Endometrial microvascular endothelial cells (primary cell): Measurements from ENCODE around the gene PCCB. TPM values are rescaled to one million over a fixed set of nuclear protein-coding genes. Genes with fewer than 3 reads are reported as not detected.
"Not testable (repeated sequence)": the region's sequence is repeated elsewhere in the genome, so short reads cannot be mapped to it uniquely, and the experiment has no call there.

Experiments
- in situ Hi-C: cut with HindIII; loops from 2 replicates; pipeline ENCODE4 v1.10.0; 2017; ENCODE audit warnings: low sequenced_read_pairs, low pct_unique_long_range_greater_than_20kb; ENCODE audit errors: inconsistent ontology term
- total RNA-seq: library from RNA; depleted of rRNA; stranded (reverse); fragments of >200 nt; gene quantifications from one replicate; pipeline ENCODE4 v1.2.3, GENCODE V29; 2015; ENCODE audit errors: inconsistent ontology term

Gene PCCB
- 89.3 TPM for total RNA-seq

DNA sequence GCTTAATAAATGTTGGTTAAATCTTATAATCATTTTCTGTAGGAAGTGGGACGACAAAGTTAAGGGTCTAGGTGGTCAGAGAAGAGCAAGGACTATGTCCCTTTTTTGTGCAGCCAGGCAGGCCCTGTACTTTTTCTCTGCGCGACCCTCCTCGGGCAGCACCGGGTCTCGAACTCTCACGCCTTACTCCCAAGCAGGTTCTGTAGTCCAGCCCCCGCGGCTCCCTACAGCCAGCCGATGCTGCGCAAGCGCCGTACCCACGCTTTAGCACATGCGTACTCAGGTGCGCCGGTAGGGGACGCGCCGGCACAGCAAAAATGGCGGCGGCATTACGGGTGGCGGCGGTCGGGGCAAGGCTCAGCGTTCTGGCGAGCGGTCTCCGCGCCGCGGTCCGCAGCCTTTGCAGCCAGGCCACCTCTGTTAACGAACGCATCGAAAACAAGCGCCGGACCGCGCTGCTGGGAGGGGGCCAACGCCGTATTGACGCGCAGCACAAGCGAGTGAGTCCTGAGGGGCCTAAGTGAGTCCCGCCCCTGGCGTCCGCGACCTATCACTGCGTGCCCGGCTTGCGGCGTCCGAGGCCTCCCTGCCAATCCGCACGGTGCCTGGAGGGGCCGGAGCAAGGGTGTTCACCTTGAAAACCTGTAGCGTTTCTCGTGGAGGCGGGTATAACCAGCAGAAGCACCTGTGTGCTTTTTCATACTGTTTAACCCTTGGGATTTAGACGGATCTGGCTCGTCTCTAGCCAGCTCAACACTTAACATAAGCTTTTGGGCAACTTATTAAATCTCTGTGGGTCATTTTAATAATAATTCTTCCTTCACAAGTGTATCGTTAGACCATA is at the start of gene PCCB:
Gene PCCB (plus strand): TSS at position 282 of the 844 bp plus-strand sequence. CDS start 36 bp downstream, at position 318.
- in situ Hi-C loops, result no loop called here

DNA sequence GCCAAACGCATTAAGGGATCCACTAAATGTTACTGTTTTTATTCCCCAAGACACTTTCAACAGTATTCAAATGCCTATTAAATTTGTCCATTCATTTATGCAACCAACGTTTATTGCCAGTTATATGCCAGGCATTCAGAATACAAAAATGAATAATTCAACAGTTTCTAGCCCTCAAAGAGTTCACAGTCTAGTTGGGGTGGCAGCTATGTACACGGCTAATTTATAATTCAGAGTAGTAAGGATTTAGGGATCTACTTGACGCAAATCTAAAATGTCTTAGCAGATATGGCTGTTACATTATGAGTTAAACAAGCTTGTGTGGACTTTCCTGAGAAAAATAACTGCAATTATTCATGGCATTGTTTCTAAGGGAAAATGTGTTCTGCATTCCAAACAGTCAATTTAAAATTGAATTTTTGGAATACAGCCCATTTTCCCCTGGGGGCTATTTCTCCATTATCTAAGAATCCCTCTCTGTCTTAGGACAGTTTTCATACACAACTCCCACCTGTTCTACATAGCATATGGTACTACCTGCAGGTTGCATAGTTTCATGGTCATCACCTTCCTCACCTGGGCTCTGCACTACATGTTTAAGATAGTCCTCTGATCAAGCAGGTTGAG is 42.5 kb upstream of the PCCB start:
- in situ Hi-C loops, result no loop called here

- in situ Hi-C loops, result no loop called here
These were observed 40.2 kb upstream of the PCCB start for GRCh38 chr3:136209921-136210320.

DNA sequence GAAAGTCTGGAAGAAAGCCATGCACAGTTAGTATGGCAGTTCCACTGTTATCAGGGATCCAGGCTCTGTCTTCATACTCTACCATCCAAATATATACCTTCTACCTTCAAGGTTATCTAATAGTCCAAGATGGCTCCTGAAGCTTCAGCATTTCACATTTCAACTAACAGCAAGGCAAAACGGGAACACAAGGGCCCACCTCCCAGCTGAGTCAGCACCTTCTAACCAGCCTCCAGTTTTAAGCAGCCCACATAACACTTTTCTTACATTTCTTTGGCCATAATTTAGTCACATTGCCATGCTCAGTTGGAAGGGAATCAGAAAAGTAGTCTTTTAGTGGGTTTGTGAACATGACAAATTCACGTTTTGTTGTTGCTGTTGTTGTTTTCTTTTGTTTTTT is 38.6 kb upstream of the PCCB start:
- in situ Hi-C loops, result no loop called here

DNA sequence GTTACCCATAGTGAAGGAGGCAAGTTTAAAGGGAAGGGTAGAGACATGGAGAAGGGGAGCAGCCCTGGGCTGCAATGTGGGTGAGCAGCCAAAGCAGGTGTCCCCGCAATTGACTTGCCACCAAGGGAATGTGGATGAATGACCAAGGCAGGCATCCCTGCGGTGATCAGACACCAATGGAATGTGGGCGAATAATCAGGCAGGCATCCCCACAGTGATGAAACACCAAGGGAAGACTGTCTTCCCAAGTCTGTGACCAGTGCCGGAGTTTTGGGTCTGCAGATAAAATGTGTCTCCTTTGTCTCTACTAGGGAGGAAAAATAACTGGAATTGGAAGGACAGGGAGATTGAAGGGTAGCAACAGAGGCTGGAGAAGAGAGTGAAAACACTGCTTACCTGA is 27.4 kb upstream of the PCCB start:
- in situ Hi-C loops, result not testable (repeated sequence)

DNA sequence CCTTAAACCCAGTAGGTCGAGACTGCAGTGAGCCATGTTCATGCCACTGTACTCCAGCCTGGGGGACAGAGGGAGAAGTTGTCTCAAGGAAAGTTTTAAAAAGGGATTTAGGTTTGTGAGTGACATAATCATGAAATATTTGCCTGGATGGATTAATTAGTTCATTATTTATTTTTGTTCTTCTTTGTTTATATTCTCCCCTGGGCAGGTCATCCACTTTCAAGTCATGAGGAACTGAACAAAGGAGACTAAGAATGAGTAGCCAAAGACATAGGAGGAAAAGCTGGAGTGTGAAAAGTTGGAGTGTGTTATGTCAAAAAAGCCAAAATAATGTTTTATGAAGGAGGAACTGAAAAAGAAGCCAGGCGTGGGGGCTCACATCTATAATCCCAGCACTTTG is 17.7 kb upstream of the PCCB start:
- in situ Hi-C loops, result no loop called here

GRCh38 chr3:136235545-136235944 is 14.6 kb upstream of the PCCB start:
- in situ Hi-C loops, result no loop called here

DNA sequence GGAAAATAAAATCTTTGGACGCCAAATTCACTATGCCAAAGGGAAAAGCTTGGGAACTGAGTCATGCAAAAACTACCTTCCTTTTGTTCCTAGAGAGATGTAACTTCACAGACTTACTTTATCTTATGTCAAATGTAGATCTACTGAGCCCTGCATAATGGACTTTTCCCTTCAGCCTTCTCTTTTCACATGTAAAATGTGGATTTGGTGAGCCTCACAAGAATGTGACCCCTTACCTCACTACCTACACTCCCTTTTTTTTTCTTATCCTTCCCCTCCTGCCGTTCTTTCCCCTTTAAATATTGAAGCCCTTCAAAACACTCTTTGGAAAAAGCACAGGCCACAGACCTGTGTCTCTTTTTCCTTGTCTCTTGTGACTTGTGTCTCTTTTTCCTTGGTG is 14.0 kb upstream of the PCCB start:
- in situ Hi-C loops, result no loop called here

DNA sequence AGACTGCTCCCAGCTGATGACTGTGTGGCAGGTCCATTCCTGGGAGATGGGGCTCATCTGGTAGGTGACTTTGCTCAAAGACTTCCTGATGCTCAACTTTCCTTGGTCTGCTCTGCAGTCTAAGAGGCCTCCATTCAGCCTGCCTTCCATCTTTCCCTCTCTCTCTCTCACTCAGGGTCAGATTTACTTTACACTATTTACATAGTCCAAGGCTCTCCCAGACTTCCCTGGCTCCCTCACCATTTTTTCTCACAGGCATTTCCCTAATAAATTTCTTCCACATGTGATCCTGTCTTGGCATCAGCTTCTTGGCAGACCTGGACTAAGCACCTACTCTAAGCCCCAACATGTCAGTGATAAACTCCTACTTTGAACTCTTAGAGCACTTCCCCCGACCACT is 13.0 kb upstream of the PCCB start:
- in situ Hi-C loops, result no loop called here

DNA sequence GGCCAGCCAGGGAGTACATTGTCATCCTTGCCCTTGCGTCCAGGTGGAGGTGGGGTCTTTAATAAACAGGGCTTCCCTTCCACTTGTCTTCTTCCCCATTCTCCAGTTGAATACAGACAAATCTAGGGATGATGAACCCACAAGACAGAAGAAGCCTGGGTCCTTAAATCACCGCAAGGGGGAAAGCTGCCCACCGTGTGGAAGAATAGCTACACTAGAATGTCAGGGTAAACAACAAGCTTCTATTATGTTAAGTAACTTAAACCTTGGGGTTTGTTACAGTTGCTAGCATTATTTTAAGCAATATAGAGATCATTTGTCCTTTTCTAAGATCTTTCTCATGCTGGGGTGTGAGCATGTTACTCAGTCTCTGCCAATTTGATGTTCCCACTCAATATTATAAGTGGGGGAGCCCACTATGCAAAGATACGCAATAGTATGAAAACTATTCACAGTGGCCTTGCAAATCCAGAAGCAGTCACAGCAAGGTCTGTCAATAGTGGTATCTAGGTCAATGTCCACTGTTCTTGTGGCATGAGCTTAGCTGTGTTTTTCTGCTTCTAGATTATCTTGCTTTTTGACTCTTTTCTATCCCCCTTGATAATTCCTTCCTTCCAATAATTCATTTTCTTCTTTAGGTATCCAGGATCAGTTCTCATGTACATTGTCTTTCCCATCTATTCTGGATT is 12.0 kb upstream of the PCCB start:
- in situ Hi-C loops, result no loop called here

DNA sequence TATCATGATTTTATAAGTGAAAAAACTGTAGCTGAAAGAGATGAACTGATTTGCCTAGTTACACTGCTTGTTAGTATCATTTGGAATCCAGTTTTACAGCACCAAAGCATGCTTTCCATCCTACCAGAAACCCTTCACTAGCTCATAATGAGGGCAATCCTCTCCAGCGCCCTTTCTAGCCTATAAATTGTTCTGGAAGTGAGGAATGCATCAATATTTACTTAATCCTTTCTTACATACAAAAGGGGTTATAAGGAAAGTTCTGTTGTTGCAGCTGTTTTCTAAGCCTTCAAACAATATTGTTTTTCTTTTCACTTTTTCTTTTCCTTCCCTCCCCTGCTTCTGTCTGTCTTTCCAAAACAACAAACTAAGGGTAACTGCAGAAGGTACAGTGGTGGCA is 11.0 kb upstream of the PCCB start:
- in situ Hi-C loops, result no loop called here

GRCh38 chr3:136245691-136246090 is 4.4 kb upstream of the PCCB start:
- in situ Hi-C loops, result no loop called here

DNA sequence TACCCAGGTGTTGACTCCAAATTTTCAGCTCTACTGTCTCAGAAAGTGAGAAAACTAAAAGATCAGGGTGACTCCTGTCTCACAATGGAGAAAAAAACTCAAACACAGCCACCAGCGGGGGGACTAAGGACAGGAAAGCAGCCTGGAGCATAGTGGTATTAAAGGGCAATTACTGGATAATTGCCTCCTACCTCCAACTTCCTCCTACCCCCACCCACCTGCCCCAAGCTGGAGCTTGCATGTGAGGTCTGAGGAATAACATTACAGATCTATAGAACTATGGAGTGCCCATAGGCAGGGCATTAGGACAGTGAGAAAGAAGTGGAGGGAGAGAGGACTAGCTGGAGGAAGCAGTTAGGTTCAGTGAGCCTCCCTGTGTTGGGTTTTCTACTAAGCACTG is 2.7 kb upstream of the PCCB start:
- in situ Hi-C loops, result no loop called here

DNA sequence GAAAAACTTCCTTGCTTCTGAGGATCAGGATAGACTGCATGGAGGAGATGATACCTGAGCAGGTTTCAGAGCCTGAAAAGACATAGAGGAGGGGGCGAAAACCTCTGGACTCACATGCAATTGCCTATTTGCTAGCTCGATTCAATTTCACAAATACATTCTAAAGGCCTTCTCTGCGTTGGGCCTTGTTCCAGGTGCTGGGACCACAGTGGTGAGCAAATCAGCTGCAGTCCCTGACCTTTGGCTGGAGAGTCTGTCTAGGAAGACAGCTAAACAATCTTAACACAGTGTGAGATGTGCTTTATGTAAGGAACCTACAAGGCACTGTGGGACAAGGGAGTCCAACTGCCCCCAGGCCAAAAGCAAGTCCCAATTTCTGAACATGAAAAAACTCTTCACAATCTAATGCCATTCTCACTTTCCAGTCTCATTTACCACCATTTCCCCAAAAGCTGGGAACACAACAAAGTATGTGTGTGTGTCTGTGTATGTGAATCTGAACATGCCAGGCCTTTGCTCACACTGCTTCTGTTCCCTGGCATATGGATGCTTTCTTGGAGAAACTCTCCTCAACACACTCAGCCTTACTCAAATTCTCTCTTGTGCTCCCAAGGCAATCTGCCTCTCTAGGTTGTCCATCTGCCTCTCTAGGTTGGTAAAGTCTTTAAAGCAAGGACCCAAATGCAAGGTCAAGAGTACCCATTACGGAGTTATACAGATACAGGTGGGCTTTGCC is 2.1 kb upstream of the PCCB start:
- in situ Hi-C loops, result no loop called here

GRCh38 chr3:136249091-136249490 is 1.0 kb upstream of the PCCB start:
- in situ Hi-C loops, result no loop called here

GRCh38 chr3:136249593-136249992 is 547 bp upstream of the PCCB start:
- in situ Hi-C loops, result no loop called here

DNA sequence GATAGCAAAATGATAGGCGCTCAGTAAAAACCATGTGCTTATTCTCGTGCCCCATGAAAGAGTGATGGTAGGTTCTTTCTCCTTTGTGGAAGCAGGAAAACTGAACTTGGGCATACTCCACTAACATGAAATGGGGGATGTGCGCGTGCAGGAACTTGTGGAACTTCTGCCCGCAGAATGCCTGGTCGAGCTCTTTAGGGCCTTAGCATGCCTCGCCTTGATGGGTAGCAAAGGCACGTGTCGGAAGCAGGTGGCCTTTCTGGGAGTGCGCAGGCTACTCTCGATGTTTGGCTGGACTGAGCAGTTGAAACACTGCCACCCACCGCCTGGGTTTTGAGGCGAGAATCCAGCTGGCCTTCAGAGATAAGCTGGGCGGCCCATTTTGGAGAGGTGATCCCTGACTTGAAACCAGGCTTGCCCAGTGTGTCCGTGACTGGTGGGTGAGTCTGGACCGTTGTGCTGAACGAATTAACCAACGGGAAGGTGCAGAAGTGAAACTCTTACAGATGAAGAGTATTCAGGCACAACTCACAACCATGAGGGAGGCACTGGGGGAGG is 842 bp downstream of the PCCB start:
- in situ Hi-C loops, result no loop called here

DNA sequence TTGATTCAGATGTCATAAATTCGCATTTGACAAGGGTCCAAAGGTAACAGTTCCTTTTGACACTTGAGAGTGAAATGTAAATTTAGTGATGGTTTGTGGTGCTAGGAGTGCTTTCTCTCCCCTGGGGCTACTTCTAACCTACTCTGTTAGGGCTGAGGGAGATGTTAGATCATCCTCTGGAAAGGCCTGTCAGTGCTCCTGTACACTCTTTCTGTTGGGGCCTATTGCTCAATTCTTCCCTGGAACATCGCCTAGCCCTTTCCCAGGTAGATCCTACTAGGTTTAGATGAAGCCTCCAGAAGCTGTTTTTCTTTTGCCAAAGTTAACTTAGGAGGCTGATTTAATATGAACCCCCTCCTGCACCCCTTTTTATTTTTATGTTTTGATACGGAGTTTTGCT is 1.4 kb downstream of the PCCB start:
- in situ Hi-C loops, result no loop called here
